Heart left ventricle (tissue), 16 donors: ENCODE data around the gene FBN1. TPM values are rescaled to one million over a fixed set of nuclear protein-coding genes. Genes with fewer than 3 reads are reported as not detected.

Experiments used
- ATAC-seq, 4 donors: fragments of 200-7000 bp; cut with Tn5 transposase; one replicate each; pipeline ENCODE4 v1.9.1; 2020 to 2022; ENCODE audit warnings: moderate library complexity in 4 of 4, mild to moderate bottlenecking in 3 of 4, moderate number of reproducible peaks in 1 of 4
- DNase-seq, 5 donors: peaks; one replicate each; pipeline ENCODE4 v3.0.0-alpha.2; 2020
- H3K27ac ChIP-seq, 12 donors: fragments of 200-600 bp; sonication (generic) in 4 of 12; one replicate each; pipeline versions ENCODE4 v1.5.0 to v1.8.0; 2016 to 2022; ENCODE audit warnings: mild to moderate bottlenecking in 2 of 12
- H3K27me3 ChIP-seq, 9 donors: fragments of 200-600 bp; sonication (generic) in 2 of 9; one replicate each; pipeline versions ENCODE4 v1.5.1 to v1.8.0; 2016 to 2022; ENCODE audit warnings: mild to moderate bottlenecking in 3 of 9
- H3K36me3 ChIP-seq, 9 donors: fragments of 200-600 bp; sonication (generic) in 2 of 9; one replicate each; pipeline versions ENCODE4 v1.5.0 to v1.8.0; 2018 to 2022; ENCODE audit warnings: mild to moderate bottlenecking in 2 of 9
- H3K4me1 ChIP-seq, 12 donors: fragments of 200-600 bp; sonication (generic) in 4 of 12; one replicate each; pipeline versions ENCODE4 v1.5.0 to v1.8.0; 2016 to 2022; ENCODE audit warnings: mild to moderate bottlenecking in 3 of 12
- H3K4me3 ChIP-seq, 12 donors: fragments of 200-600 bp; sonication (generic) in 4 of 12; one replicate each; pipeline versions ENCODE4 v1.5.0 to v1.8.0; 2017 to 2022; ENCODE audit warnings: mild to moderate bottlenecking in 9 of 12, moderate library complexity in 4 of 12
- H3K9me3 ChIP-seq, 12 donors: fragments of 200-600 bp; sonication (generic) in 4 of 12; one replicate each; pipeline versions ENCODE4 v1.5.0 to v1.8.0; 2016 to 2022; ENCODE audit warnings: mild to moderate bottlenecking in 1 of 12
- CTCF ChIP-seq, 12 donors: fragments of 200-600 bp; sonication (generic) in 4 of 12; IDR thresholded peaks; one replicate each; pipeline versions ENCODE4 v1.5.0 to v1.8.0; 2018 to 2022; ENCODE audit warnings: antibody characterized with exemption in 12 of 12, mild to moderate bottlenecking in 5 of 12
- POLR2A ChIP-seq, 2 donors: fragments of 450-650 bp; IDR thresholded peaks; one replicate each; pipeline ENCODE4 v1.6.1; 2017; ENCODE audit warnings: antibody characterized with exemption in 2 of 2, mild to moderate bottlenecking in 2 of 2, moderate library complexity in 2 of 2
- WGBS, 4 donors: extraction: QIAGEN DNeasy Blood & Tissue Kit in 2 of 4; methylation state at CpG; one replicate each; pipeline versions ENCODE4 v1.1.5 to v1.1.7; 2013 to 2018; 5-methylcytosine and 5-hydroxymethylcytosine counted together
- intact Hi-C, 10 donors: fragments of 100-400 bp; cut with DNase I; formaldehyde crosslinking; loops; one replicate each; pipeline versions ENCODE4 v1.11.1 to v1.14.2; 2022
- polyA plus RNA-seq, 2 donors: library from polyadenylated mRNA; stranded (reverse); fragments of 200-250 nt; gene quantifications; one replicate each; pipeline ENCODE4 v1.2.3, GENCODE V29; 2013
- total RNA-seq, 9 donors: library from RNA; depleted of rRNA in 2 of 9; stranded (reverse); fragments of >200 nt in 2 of 9; fragmentation: NEBNext Ultra II Directional in 3 of 9; extraction: Animal tissue kit (Norgen Biotek cat#: 25700) in 3 of 9; gene quantifications; one replicate each; pipeline versions ENCODE4 v1.1.0 to v1.2.4, GENCODE V29; 2016 to 2023
- donor health status: ischemic (EF 13 %, LVEDD 7.1; RV severe dilation, severe dysfunction).
- donor health status: healthy with polysubstance abuse.
- donor health status: DM: no; HTN: yes; CAD: no.
- donor health status: DM: no; HTN: no; CAD: no.
- donor health status: ischemic (EF 25% LVEDD 6.9; RV normal size, moderate dysfunction).
- donor health status: ischemic (EF 25% LVEDD 5.7; RV mildly dilated, moderate dysfunction).
- donor health status: healthy.
- donor health status: DM: yes; HTN: yes; CAD: no.
- donor health status: ischemic (EF 35%, LVEDD 5.7; RV mildly dilated, moderate dysfunction).
- donor health status: nonischemic (EF 11% LVEDD 7.7; RV severe dilation, severe dysfunction).
- donor health status: DM: yes; HTN: yes; CAD: no.
- donor health status: PGD.
- donor health status: ischemic (EF 29% LVEDD 5.4; RV normal size, mild dysfunction).
- donor health status: nonischemic (EF 23%, LVEDD 6.1; RV moderate dilation, normal function).

The FBN1 gene
- total and polyA plus RNA-seq, 11 donors: 5.7 to 115 (median 31.4) TPM

GRCh38 chr15:48569591-48570302 lies 75.8 kb downstream of the FBN1 start:
- TF ChIP-seq POLR2A (IDR thresholded peaks at IDR 0.05) (no peak), CTCF (IDR thresholded peaks at IDR 0.05) (no peak)
- 78 to 93% (median 86%) methylated on average over 3 of the region's 3 CpGs for WGBS, 4 donors
- Histone ChIP-seq H3K4me3 (no peak overlapping the region), H3K4me1 (peaks cover 0 to 25% (median 9%) of the 10 kb centered on the region in 12 donors), H3K36me3 (peaks cover 0 to 5% (median 0%) of the 10 kb centered on the region in 9 donors), H3K27ac (no peak overlapping the region), H3K27me3 (no peaks in the 10 kb centered on the region), H3K9me3 (no peaks in the 10 kb centered on the region)
- ATAC-seq (no peak), DNase-seq (no peak)
- intact Hi-C loops: loop anchor here in 4 of 10 donors (2.0 to 10.0 kb wide), 4 partner anchors 15 to 205 kb away; no protein-coding TSS in a partner anchor

- 46 to 72% (median 64%) methylated on average over 4 of the region's 4 CpGs for WGBS, 4 donors
- DNase-seq (no peak), ATAC-seq (peak in 1 of 4 donors; percentile 76)
- H3K27me3 ChIP-seq: no peaks in the 10 kb centered on the region
- no peaks in the 10 kb centered on the region for H3K9me3 ChIP-seq
- intact Hi-C loops: loop anchor here in 2 of 10 donors (10.0 kb wide), 2 partner anchors 58 to 68 kb away; no protein-coding TSS in a partner anchor
- no peak overlapping the region for H3K4me3 ChIP-seq
- H3K36me3 ChIP-seq: no peaks in the 10 kb centered on the region
- peaks cover 0 to 29% (median 9%) of the 10 kb centered on the region in 12 donors for H3K4me1 ChIP-seq
- peak overlapping the region in 3 of 12 donors; percentile 0 to 29 (median 13) for H3K27ac ChIP-seq
- TF ChIP-seq POLR2A (IDR thresholded peaks at IDR 0.05): no peak
- no peak for TF ChIP-seq CTCF (IDR thresholded peaks at IDR 0.05)
Observed at GRCh38 chr15:48566668-48567067, 78.8 kb downstream of the FBN1 start.

GRCh38 chr15:48565560-48566482 lies 79.7 kb downstream of the FBN1 start:
- DNase-seq (no peak), ATAC-seq (peak in 3 of 4 donors; percentile 54 to 80 (median 65))
- H3K9me3 ChIP-seq: no peaks in the 10 kb centered on the region
- intact Hi-C loops: loop anchor here in 2 of 10 donors (10.0 kb wide), 2 partner anchors 59 to 69 kb away; no protein-coding TSS in a partner anchor
- no peak overlapping the region for H3K4me3 ChIP-seq
- no peaks in the 10 kb centered on the region for H3K36me3 ChIP-seq
- H3K27me3 ChIP-seq: no peaks in the 10 kb centered on the region
- 67 to 86% (median 81%) methylated on average over 1 of the region's 1 CpG for WGBS, 4 donors
- peaks cover 0 to 37% (median 9%) of the 10 kb centered on the region in 12 donors for H3K4me1 ChIP-seq
- TF ChIP-seq POLR2A (IDR thresholded peaks at IDR 0.05) (no peak), CTCF (IDR thresholded peaks at IDR 0.05) (no peak)
- H3K27ac ChIP-seq: peak overlapping the region in 3 of 12 donors; percentile 0 to 29 (median 13)
